Measurements from ENCODE around the gene ARHGAP31.

DNA sequence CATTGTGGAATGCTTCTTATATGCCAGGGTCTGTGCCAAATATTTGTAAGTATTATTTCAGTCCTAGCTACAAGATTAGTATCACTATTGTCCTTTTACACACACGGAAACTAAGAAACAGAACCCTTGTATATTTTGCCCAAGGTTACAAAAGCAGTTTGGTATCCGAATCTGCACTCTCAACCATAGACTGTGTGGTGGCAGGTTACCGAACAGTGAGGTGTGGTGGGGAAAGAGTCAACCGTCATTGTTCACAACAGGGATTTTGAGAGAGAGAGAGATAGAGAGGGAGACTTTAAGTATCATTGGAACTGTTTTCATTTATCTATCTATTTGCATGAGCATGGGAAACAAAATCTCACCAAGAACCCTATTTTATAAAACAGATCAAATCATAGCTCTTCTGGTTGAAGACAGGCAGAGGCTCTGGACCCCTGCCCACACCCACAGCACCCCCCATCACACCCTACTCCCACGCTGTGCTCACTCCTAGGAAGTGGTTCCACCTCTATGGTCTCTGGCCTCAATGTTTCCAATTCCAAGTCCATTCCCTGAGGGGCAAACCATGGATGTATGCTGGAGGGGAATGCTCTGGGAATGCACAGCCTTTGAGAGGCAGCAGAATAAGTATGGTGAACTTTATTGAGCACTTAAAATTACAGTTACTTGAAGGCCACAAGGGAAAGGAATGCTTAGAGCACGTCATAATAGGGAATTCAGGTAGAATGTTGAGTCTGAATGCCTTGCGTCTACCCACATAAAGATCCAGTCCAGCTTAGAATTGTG lies 69.0 kb downstream of the ARHGAP31 start:
- no peak for TF ChIP-seq POLR2A (IDR thresholded peaks at IDR 0.05; ENCODE audit: control extremely low read depth in 1 of 2, low read depth in 2 of 2, low read length in 2 of 2)
- no peak for TF ChIP-seq CTCF (IDR thresholded peaks at IDR 0.05; ENCODE audit: control extremely low read depth in 1 of 3, insufficient read depth in 1 of 3, low read depth in 1 of 3, low read length in 3 of 3)
- no peak for TF ChIP-seq SP4 (IDR thresholded peaks at IDR 0.05; ENCODE audit: low read length)
- TF ChIP-seq EZH2 (IDR thresholded peaks at IDR 0.05; ENCODE audit: low read depth, low read length, severe bottlenecking) = no peak
- no peak for TF ChIP-seq SRF (IDR thresholded peaks at IDR 0.05; ENCODE audit: low read depth, low read length)
- no peak for TF ChIP-seq SIN3A (conservative IDR thresholded peaks at IDR 0.05 in 1 of 2, IDR thresholded peaks at IDR 0.05 in 1 of 2; ENCODE audit: low read depth in 1 of 2, low read length in 2 of 2)
- TF ChIP-seq USF2 (IDR thresholded peaks at IDR 0.05; ENCODE audit: low read length) = no peak
- TF ChIP-seq MAFK (IDR thresholded peaks at IDR 0.05; ENCODE audit: low read depth, low read length) = no peak
- no peak for TF ChIP-seq POLR2AphosphoS5 (IDR thresholded peaks at IDR 0.05; ENCODE audit: low read depth, low read length)
- no peak for TF ChIP-seq NRF1 (IDR thresholded peaks at IDR 0.05; ENCODE audit: low read depth, low read length)
- TF ChIP-seq TAF7 (optimal IDR thresholded peaks at IDR 0.05; ENCODE audit: borderline replicate concordance, low read depth, low read length) = no peak
- TF ChIP-seq RFX5 (IDR thresholded peaks at IDR 0.05; ENCODE audit: borderline replicate concordance, low read depth, low read length) = no peak

Data from H1 (cell line).